NCI-H524 (cell line): ENCODE data around the gene CLCN1.
A peak's percentile ranks its signal among the peaks of the same experiment; 100 is the strongest.

ENCODE experiments used
- DNase-seq, 2 experiments: peaks; one replicate each; lab custom pipeline; 2025; lab: John Stamatoyannopoulos, UW

The CLCN1 gene

DNA sequence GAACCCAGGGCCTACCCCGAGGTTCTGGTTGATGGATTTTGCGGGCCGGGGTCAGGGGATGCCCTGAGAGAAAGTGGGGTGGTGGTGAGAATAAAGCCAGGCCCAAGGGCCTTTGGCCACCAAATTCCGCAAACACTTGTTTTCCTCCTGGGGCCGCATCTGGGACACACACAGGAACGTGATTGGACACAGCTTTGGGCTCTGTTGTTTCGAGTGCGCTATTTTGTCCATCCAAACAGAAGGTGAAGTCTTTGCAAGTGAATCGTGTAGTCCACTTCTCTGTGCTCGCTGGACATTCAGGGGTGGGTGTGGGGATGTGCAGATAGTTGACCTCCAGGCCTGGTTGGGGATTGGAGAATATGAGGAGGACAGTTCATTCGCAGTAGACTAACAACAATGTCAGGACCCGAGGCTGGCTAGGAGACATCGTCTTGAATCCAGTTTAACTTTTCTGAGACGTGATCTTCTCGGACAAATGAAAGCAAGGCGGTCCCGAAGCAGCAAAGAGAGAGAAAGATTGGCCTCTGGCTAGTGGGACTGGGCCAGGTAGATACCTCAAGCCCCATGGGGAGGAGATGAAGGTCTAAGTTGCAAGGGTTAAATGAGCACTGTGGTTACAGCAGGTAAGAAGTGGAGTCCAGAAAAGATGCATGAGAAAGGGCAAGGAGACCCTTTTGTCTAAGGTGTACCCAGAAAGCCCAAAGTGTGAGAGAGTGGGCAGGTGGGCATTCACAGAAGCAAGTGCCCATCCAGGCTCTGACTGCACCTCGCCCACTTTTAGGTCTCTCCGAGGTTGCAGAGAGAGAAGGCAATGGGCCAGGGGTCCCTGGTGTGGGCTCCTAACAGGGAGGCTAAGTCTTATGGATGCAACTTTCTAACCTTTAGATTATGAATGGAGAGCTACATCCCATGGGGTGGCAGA, 47.4 kb downstream of the CLCN1 start:
- no peak for DNase-seq

DNA sequence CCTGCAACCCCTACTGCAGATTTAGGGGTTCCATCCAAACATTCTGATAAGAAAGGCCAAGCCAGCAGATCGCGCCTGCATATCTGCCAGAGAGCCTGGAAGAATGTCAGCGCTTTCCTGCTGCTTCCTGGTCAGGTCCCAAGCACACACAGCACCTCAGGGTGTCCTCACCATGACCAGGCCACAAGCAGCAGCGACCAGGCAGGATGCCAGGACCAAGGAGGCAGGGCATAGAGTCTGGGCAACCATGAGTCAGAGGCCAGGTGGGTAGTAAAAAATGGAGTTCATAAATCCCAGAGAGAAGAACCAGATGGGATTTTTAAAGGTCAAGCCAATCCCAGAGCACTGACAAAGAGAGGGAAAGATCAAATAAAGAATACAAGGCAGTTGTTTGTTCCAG, 52.1 kb downstream of the CLCN1 start:
- no peak for DNase-seq

DNA sequence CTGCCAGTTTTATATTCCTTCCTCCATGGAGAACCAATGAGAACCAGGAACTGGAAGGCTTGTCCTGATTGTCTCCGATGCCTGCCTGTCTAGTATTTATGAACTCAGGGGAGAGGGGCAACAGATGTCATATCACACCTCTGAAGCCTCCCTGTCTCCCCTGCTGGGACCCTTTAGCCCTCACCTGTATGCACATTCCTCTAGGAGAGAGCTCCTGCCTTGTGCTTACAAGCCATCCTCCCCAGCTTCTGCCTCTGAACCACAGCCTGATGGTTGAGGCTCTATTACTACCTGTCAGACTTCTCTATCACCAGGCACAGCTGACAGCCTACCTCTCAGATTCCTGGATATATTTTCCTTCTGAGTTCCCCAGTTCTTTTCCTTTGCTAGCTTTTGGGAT, 52.5 kb downstream of the CLCN1 start:
- DNase-seq = no peak

DNA sequence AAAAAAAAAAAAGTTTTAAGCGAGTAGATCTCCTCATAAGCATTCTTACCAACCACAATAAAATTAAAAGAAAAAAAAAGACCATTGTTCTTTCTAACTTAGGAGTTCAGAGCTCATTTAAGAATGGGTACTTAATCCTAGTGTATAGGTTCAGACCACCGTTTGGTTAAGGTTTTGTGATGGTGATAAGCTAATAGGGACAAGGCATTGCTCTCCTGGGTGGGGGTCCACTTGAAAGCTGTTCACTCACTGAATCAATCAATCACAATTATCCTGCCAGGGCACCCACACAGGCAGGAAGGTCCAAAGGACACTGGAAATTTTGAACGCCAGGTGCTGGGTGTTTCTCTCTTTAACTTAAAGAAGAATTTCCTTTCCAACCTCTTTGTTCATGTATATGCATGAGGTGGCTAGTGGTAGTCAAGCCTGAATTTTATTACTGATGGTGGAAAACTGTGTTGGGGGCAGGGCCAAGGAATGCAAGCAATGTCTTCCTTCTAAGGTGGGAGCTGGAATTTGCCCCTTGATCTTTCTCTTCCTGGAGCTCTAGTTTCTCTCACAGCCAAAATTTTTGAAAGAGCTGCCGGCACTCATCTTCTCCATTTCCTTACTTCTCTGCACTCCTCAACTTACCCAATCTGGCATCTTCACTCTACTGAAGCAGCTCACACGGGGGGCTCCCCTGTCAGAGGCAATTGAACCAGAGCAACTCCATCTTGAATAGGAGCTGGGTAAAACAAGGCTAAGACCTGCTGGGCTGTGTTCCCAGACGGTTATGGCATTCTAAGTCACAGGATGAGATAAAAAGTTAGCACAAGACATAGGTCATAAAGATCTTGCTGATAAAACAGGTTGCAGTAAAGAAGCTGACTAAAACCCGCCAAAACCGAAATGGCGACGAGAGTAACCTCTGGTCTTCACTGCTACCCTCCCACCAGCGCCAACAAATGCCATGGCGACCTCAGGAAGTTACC, 54.1 kb downstream of the CLCN1 start:
- DNase-seq = no peak

DNA sequence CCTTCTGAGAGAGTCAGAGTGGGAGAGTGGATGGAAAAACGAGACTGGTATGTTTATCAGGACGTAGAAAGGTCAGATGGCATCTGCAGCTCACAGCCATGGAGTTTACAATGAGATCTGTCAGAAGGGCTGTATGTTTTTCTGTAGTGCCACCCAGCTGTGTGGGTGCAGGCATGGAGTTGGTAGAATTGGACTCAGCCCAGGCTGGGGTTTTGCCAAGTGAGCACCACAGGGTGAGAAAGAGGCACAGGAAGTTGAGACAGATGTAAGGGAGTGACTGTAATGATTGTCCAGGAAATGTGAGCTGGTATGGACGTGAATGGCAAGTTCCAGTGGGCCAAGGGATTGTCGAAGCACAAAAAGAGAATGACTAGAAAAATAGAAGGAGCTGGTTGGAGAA, 56.2 kb downstream of the CLCN1 start:
- no peak for DNase-seq

DNA sequence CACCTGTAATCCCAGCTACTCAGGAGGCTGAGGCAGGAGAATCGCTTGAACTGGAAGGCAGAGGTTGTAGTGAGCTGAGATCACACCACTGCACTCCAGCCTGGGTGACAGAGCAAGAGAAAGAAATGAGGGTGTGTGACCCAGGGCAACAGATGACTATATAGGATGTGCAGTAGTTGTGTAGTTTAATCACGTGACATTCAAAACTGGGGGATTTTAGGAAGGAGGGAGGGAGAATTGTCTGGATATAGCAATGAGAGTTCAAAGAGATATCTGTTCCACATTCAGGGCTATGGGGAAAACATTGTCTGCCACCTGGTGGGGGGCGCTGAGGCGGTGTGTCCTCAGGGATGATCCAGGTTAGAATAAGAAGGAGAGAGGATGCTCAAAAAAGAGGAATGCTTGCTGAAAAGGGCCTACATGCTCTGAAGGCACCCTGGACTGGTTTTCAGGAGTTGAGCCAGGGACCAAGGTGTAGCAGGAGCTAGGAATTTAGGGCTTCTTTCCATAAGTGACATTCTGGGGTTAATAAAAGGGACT, 57.4 kb downstream of the CLCN1 start:
- no peak for DNase-seq

DNA sequence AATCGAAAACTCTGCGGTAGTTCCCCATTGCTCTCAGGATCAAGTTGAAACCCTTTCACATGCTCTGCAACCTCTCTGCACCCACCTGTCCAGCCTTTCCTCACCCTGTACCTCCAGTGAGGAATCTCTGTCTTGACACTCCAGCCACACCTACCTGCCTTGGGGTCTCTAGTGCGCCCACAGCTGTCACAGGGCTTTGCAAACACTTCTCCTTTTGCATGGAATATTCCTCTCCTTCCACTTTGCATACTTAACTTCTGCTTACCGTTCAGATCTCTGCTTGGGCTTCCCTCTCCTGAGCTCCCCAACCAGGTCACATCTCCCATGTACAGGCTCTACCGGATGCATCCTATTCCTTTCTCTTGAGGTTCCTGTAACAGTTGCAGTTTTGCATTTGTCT, 58.6 kb downstream of the CLCN1 start:
- no peak for DNase-seq

DNA sequence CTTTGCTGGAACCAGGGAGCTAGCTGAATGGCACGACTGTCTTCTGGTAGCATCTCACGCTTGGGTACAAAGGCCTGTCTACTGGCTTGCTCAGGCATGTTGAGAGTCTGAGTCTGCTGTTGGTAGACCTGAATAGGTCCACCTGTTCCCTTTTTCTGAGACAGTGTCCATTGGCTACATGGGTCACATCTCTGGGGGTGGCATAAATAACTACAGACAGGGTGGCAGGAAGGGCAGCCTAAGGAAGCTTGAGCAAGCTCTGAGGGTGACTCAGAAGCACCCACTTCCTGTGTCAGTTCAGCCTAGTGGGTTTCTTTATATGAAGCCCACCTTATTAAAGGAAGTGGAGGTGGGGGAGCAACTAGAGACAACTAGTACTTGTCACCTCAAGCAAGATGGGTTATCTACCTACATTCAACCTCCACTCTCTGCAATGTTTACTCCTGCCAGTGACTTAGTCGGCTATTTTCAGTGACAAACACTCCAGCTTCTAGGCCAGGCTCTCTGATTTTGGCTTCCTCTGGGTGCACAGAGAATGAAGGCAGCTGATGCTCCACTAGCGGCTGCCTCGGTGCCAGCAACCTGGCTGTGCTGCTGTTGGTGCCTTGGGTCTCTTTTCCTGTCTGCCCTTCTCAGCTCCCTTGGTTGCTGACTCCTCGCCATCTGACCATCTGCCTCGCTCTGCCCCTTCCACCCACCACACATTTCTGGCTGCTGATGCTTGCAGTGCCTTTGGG, 59.6 kb downstream of the CLCN1 start:
- DNase-seq = peak in 1 of 2 experiments; percentile 7

DNA sequence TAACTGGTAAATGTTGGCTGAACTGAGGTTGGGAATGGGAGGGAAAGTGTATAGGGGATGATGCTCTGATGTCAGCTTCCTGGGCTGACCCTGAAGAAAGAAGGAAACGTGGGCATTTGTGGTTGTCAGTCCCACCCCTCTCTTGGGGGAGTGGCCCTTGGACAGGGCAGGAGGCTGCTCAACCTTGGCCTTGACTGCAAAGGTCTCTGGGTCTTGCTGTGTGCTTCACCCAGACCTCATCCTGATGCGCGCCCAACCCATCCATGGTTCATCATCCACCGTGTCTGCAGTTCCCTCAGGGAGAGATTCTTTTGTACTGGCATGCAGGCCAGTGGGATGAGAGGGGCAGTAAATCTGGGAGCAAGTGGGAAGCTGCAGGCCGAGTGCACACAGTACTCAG, 60.5 kb downstream of the CLCN1 start:
- no peak for DNase-seq

DNA sequence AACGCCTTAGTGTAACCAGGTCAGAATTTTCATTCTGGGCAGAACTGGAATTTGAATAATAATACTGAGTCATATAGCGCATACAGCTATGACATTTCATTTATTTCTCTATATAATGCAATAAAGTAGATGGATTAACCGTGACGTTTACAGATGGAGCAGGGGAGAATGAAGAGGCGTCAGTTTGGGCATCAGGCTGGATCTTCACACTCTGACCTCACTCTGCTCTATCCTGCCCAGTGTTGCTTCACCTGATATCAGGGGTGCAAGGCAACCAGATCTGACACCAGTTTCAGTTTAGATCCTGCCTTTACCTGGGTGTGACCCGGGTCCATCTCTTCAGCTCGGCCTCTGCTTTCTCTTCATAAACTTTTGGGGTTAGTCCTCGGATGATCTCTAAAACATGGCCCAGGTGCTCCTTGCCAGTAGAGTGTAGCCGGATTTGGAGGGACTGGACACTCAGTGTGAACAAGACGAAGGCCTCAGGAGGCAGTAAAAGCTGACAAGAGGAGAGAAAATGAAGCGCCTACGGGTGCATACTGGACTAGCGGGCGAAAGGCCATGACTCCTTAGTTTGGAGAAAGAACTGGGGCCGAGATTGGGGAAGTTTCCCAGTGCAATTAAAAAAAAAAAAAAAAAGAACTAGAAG, 63.8 kb downstream of the CLCN1 start:
- no peak for DNase-seq

DNA sequence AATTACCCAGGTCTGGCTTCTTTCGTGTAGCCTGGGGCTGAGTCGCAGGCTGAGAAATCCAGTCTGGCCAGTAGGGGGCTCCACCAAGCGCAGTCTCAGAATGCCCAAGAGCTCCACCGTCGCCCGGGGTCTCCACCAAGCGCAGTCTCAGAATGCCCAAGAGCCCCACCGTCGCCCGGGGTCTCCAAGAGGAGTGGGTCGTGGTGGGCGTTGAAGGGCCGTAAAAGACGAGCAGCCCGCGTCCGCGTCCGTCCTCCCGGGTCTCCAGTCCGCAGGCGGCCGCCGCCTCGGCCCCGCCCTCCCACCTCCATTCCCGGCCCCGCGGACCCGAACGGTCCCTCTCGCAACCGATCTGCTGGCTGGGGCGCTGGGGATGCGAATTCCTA, 64.3 kb downstream of the CLCN1 start:
- peak; percentile 40 to 68 for DNase-seq

DNA sequence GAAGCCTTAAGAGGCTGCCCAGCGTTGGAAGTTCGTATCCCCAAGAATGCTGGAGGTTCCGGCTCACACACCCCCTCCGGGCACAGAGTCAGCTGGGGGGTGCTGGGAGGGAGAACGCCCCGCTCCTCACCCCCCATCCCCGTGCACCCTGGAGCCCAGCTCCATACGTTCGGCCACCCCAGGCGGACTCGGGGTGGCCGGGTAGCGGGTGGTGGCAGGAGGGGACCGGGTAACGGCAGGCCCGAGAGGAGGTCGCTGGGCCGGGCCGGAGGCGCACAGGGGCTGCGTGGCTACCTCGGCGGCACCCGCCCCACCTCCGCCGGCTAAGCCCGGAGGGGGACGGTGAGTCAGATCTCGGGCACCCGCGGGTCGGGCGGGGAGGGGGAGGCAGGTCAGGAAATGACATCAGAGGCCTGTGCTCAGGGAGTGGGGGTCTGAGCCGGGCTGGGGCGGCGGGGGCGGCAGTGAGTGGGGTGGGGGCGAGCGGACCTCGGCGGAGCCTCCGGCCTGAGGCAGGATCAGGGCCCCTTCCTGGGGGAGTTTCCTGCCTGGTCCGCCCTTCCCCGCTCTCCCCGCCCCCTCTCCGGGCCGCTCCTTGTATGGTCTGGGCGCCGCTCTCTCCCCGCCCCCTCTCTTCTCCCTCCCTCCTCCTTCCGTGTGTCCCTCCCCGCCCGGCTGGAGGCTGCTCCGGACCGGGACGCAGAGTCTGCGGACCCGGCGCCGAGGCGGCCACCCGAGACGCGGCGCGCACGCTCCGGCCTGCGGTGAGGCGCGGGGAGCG, 64.9 kb downstream of the CLCN1 start, which contains the start of gene ZYX:
ZYX (plus strand) TSS at position 700 of the 781 bp plus-strand sequence. CDS start 227 bp downstream, outside the sequence.
- peak; percentile 68 to 70 for DNase-seq

DNA sequence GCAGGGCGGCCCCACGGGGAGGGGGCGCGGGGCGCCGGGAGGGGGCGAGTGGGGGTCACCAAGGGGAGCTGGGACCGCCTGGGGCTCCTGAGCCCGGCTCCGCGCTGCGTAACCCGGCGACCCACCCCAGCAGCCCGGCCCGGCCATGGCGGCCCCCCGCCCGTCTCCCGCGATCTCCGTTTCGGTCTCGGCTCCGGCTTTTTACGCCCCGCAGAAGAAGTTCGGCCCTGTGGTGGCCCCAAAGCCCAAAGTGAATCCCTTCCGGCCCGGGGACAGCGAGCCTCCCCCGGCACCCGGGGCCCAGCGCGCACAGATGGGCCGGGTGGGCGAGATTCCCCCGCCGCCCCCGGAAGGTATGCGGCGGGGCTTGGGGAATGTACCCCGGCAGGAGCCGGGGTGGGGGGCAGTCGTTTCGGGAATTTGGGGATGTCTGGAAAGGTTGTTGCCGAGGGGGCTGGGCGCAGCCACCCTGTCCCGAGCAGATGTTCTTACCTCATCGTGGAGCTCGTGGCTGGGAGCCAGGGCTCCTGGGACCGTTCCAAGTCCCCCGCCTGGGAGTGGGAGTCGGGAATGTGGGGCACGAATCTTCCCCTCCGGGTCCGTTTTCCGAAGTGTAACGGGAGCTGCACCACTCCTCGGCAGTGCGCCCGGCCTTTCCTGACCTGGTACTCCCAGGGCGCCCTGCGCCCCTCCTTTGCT, 65.7 kb downstream of the CLCN1 start:
- peak in 1 of 2 experiments; percentile 55 for DNase-seq

DNA sequence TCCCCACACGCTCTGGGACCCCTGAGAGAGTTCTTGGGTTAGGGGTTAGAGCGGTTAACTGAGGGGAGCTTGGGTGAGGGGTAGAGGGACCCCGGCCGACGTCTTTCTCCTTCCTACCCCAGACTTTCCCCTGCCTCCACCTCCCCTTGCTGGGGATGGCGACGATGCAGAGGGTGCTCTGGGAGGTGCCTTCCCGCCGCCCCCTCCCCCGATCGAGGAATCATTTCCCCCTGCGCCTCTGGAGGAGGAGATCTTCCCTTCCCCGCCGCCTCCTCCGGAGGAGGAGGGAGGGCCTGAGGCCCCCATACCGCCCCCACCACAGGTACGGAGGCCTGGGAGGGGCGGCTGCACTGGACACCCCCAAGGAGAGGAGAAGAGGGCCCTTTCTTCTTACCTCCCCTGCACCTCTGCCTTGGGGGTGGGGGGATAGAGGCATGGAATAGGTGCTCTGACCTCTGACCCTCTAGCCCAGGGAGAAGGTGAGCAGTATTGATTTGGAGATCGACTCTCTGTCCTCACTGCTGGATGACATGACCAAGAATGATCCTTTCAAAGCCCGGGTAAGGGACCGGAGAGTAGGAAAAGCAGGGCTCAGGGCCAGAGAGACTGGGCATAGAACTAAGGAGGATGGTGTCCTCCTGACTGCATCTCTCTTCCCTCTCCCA, 66.3 kb downstream of the CLCN1 start:
- no peak for DNase-seq

DNA sequence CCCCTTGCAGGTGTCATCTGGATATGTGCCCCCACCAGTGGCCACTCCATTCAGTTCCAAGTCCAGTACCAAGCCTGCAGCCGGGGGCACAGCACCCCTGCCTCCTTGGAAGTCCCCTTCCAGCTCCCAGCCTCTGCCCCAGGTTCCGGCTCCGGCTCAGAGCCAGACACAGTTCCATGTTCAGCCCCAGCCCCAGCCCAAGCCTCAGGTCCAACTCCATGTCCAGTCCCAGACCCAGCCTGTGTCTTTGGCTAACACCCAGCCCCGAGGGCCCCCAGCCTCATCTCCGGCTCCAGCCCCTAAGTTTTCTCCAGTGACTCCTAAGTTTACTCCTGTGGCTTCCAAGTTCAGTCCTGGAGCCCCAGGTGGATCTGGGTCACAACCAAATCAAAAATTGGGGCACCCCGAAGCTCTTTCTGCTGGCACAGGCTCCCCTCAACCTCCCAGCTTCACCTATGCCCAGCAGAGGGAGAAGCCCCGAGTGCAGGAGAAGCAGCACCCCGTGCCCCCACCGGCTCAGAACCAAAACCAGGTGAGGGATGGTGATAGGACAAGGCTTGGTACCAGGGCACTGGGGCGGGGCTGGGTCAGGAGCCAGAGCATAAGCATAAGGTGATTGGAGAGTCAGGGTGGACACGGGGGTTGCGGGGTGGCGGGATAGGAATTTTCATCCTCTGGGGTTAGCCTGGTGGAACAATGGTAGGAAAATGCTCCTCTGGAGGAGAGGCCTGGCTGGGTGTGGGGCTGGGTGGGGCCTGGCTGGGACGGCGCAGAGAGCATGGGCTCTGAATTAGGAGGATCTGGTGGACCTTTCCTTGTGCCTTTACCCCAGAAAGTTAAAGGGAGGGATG, 67.1 kb downstream of the CLCN1 start:
- no peak for DNase-seq

DNA sequence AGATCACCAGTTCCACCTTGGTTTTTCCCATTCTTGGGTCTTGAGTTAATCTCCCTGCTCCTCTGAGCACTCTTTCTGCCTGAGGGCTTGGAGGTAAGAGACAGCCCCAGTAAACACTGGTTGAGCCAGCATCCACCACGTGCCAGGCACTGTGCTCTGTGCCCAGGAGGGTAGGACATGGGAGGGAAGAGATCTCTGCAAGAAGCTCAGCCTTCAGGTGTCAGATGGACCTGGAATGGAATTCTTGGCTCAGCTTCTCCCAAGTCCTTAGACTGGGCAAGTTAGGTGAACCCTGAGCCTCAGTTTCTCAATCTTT, 67.7 kb downstream of the CLCN1 start:
- DNase-seq = no peak

DNA sequence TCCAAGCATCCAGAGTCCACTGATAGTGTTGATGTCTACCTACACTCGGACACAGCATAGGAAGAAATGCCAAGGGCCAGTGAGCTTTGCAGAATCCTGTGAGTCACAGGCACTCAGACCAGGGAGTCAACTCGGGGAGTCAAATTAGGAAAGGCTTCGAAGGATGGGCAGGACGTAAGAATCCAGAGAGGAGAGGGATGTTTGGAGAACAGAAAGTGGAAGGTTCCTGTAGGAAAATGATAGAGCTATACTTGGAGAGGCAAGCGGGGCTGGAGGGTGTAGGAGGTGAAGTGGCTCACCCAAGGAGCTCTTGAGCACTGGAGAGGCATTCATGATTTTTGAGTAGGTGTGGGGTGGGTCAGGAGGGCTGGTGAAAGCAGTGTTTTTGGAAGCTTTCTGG, 68.2 kb downstream of the CLCN1 start:
- no peak for DNase-seq
